OCI-LY7 (cell line): Measurements from ENCODE around the gene CLEC16A.

Source experiments
- CTCF ChIP-seq: fragments of 200-600 bp; sonication (generic); conservative IDR thresholded peaks from 2 replicates; pipeline ENCODE4 v1.5.1; 2014; ENCODE audit warnings: mild to moderate bottlenecking, antibody characterized with exemption, low read length, moderate library complexity, mixed read lengths
- EZH2phosphoT487 ChIP-seq: fragments of 200-600 bp; sonication (generic); IDR thresholded peaks from 2 replicates; pipeline ENCODE4 v1.6.1; 2018; ENCODE audit warnings: low read depth, borderline replicate concordance, mild to moderate bottlenecking, mixed run types, antibody characterized with exemption, low read length, moderate library complexity, mixed read lengths

- no peak for TF ChIP-seq CTCF
- no peak for TF ChIP-seq EZH2phosphoT487
These were observed 176.8 kb downstream of the CLEC16A start for GRCh38 chr16:11121083-11121608.
